H1 (cell line): ENCODE measurements around the gene PHKA1.

Experiments
- PHF8 ChIP-seq: fragments of 200-600 bp; sonication (generic); conservative IDR thresholded peaks from 2 replicates; pipeline ENCODE4 v1.7.1; 2012; ENCODE audit warnings: low read depth, mild to moderate bottlenecking, inconsistent platforms, low read length, moderate library complexity
- POLR2A ChIP-seq, 2 experiments: IDR thresholded peaks; 1 replicate in 1 of 2; 2 replicates in 1 of 2; pipeline ENCODE4 v1.6.1; 2011; ENCODE audit warnings: low read depth in 2 of 2, low read length in 2 of 2, mild to moderate bottlenecking in 2 of 2; ENCODE audit errors: control extremely low read depth in 1 of 2

GRCh38 chrX:72604705-72605104 is 109.4 kb downstream of the PHKA1 start:
- TF ChIP-seq POLR2A (IDR thresholded peaks at IDR 0.05; ENCODE audit: control extremely low read depth in 1 of 2, low read depth in 2 of 2, low read length in 2 of 2) (no peak), PHF8 (no peak)
